Muscle layer of colon (tissue), 2 donors: ENCODE results near the gene MAPK14.
"Not testable (repeated sequence)": the region's sequence is repeated elsewhere in the genome, so short reads cannot be mapped to it uniquely, and the experiment has no call there.

Source experiments
- H3K27ac ChIP-seq: one replicate; pipeline ENCODE4 v1.7.0; 2013; ENCODE audit warnings: low read depth, mild to moderate bottlenecking, low read length, moderate library complexity
- H3K27me3 ChIP-seq, 2 donors: one replicate each; pipeline ENCODE4 v1.7.0; 2013; ENCODE audit warnings: low read length in 2 of 2, mild to moderate bottlenecking in 2 of 2; ENCODE audit not compliant: insufficient read depth in 2 of 2, control insufficient read depth in 1 of 2
- H3K36me3 ChIP-seq: one replicate; pipeline ENCODE4 v1.7.0; 2013; ENCODE audit warnings: mild to moderate bottlenecking, low read length; ENCODE audit not compliant: insufficient read depth
- H3K4me1 ChIP-seq: one replicate; pipeline ENCODE4 v1.7.0; 2013; ENCODE audit warnings: mild to moderate bottlenecking, low read length; ENCODE audit not compliant: insufficient read depth
- H3K4me3 ChIP-seq, 2 donors: one replicate each; pipeline ENCODE4 v1.7.0; 2013; ENCODE audit warnings: low read length in 2 of 2, low read depth in 1 of 2, mild to moderate bottlenecking in 1 of 2, moderate library complexity in 1 of 2
- H3K9ac ChIP-seq: one replicate; pipeline ENCODE4 v1.7.0; 2013; ENCODE audit warnings: low read length
- H3K9me3 ChIP-seq: one replicate; pipeline ENCODE4 v1.7.0; 2013; ENCODE audit warnings: mild to moderate bottlenecking, low read length
- donor health status: abdominal sarcoma.
- donor health status: Adenocarcinoma of cecum.

Gene MAPK14

DNA sequence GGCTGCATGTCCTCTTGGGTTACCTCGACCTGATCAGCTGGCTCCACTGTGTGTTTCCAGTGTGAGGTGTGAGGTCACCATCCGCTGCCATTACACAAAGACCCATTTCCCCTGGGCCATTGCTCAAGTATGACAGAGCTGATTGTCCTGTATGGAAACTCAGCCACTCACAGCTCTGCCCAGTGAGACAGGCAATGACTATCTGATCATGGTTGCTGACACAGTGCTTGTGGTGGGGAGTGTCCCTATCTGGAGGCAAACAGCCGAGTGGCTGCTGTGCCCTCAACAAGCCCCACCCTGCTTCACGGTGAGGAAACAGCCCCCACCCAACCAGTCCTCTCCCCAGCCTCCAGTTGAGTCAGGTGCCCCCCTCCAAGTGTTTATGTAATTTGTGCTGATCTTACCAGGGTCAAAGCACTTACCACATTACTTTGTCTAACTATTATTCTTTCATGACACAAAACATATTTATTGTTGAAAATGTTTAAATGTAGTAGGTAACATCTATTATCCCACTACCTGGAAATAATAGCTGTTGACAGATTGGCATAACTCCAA lies 91.0 kb downstream of the MAPK14 start:
- no peak overlapping the region for H3K27ac ChIP-seq
- H3K4me1 ChIP-seq, result no peaks in the 10 kb centered on the region

GRCh38 chr6:36119209-36119608 lies 91.6 kb downstream of the MAPK14 start:
- Histone ChIP-seq H3K27ac (no peak overlapping the region), H3K4me1 (no peaks in the 10 kb centered on the region), H3K4me3 (no peak overlapping the region), H3K36me3 (peaks cover 6% of the 10 kb centered on the region), H3K9me3 (no peaks in the 10 kb centered on the region), H3K27me3 (no peaks in the 10 kb centered on the region), H3K9ac (no peak overlapping the region)

More for the DNA sequence above, 91.0 kb downstream of the MAPK14 start:
- peaks cover 6% of the 10 kb centered on the region for H3K36me3 ChIP-seq
- H3K9ac ChIP-seq, result no peak overlapping the region
- H3K27me3 ChIP-seq, result no peaks in the 10 kb centered on the region
- H3K4me3 ChIP-seq, result no peak overlapping the region
- no peaks in the 10 kb centered on the region for H3K9me3 ChIP-seq

DNA sequence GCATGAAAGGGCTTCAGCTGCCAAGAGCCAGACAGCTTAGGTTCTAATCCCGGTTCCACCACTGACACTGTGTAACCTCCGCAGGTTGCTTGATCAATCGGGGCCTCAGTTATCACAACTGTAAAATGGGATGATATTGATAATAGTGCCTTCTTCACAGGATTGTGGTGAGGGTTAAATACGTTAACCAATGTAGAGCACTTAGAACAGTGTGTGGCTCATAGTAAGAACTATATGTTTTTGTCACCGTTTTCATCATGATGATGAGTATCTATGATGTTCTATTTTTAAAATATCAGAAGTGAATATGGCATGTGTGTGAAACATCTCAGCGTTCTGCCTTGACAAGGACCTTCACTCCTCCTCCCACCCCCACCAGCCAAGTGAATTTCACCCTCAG lies 92.4 kb downstream of the MAPK14 start:
- Histone ChIP-seq H3K9me3 (no peaks in the 10 kb centered on the region), H3K27ac (no peak overlapping the region), H3K9ac (no peak overlapping the region), H3K4me3 (no peak overlapping the region), H3K36me3 (peaks cover 6% of the 10 kb centered on the region), H3K4me1 (no peaks in the 10 kb centered on the region), H3K27me3 (no peaks in the 10 kb centered on the region)

GRCh38 chr6:36120539-36120938 lies 92.9 kb downstream of the MAPK14 start:
- no peak overlapping the region for H3K27ac ChIP-seq

DNA sequence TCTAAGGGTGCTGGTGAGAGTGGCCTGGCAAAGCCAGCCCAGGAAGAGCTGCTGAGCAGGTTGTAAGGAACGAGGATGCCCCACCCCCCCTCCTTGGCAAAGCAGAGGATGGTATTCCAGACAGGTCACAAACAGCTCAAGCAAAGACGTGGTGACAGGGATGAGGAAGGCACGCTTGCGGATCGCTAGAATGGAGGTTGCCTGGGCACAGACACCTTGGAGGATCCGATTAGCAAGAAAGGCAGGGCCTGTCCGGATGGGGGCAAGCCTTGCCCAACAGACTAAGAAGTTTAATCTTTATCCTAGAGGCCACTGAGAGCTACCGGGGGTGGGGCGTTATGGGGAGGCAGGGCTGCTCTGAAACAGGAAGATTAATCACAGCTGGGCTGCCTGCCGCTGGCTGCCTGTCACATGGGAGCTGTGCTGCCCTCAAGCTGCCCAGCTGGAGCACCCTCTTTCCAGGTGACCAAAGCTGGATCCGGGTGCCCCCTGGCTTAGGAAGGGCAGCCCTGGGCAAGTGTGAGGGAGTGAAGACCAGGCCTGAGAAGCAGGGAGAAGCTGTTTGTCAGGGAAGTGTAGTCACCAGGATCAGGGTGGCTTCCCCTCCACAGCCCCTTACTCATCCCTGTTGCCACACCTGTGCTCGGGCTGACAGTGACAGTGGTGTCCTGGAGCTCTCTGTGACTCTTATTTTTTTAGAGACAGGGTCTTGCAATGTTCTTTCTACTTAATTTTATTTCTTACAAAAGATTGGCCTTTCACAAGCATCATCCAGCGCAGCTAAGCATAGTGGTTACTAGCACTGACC lies 93.6 kb downstream of the MAPK14 start:
- H3K9me3 ChIP-seq, result no peaks in the 10 kb centered on the region
- H3K27me3 ChIP-seq, result peaks cover 0 to 1% of the 10 kb centered on the region in 2 donors
- no peak overlapping the region for H3K4me3 ChIP-seq
- no peak overlapping the region for H3K9ac ChIP-seq
- H3K27ac ChIP-seq, result no peak overlapping the region
- H3K36me3 ChIP-seq, result peaks cover 6% of the 10 kb centered on the region
- no peaks in the 10 kb centered on the region for H3K4me1 ChIP-seq

More at GRCh38 chr6:36120539-36120938, 92.9 kb downstream of the MAPK14 start:
- H3K9ac ChIP-seq, result no peak overlapping the region
- no peaks in the 10 kb centered on the region for H3K27me3 ChIP-seq
- H3K4me1 ChIP-seq, result no peaks in the 10 kb centered on the region
- peaks cover 6% of the 10 kb centered on the region for H3K36me3 ChIP-seq
- no peak overlapping the region for H3K4me3 ChIP-seq
- no peaks in the 10 kb centered on the region for H3K9me3 ChIP-seq

- H3K9ac ChIP-seq, result no peak overlapping the region
- H3K27me3 ChIP-seq, result peaks cover 0 to 4% of the 10 kb centered on the region in 2 donors
- no peak overlapping the region for H3K4me3 ChIP-seq
- no peaks in the 10 kb centered on the region for H3K9me3 ChIP-seq
- H3K4me1 ChIP-seq, result no peaks in the 10 kb centered on the region
- peaks cover 5% of the 10 kb centered on the region for H3K36me3 ChIP-seq
- no peak overlapping the region for H3K27ac ChIP-seq
Measured at GRCh38 chr6:36121787-36122494, 94.3 kb downstream of the MAPK14 start.

- no peaks in the 10 kb centered on the region for H3K9me3 ChIP-seq
- no peak overlapping the region for H3K9ac ChIP-seq
- no peaks in the 10 kb centered on the region for H3K36me3 ChIP-seq
- H3K27me3 ChIP-seq, result peaks cover 0 to 4% of the 10 kb centered on the region in 2 donors
- no peaks in the 10 kb centered on the region for H3K4me1 ChIP-seq
- H3K4me3 ChIP-seq, result no peak overlapping the region
- no peak overlapping the region for H3K27ac ChIP-seq
Measured at GRCh38 chr6:36122495-36123269, 95.1 kb downstream of the MAPK14 start.

DNA sequence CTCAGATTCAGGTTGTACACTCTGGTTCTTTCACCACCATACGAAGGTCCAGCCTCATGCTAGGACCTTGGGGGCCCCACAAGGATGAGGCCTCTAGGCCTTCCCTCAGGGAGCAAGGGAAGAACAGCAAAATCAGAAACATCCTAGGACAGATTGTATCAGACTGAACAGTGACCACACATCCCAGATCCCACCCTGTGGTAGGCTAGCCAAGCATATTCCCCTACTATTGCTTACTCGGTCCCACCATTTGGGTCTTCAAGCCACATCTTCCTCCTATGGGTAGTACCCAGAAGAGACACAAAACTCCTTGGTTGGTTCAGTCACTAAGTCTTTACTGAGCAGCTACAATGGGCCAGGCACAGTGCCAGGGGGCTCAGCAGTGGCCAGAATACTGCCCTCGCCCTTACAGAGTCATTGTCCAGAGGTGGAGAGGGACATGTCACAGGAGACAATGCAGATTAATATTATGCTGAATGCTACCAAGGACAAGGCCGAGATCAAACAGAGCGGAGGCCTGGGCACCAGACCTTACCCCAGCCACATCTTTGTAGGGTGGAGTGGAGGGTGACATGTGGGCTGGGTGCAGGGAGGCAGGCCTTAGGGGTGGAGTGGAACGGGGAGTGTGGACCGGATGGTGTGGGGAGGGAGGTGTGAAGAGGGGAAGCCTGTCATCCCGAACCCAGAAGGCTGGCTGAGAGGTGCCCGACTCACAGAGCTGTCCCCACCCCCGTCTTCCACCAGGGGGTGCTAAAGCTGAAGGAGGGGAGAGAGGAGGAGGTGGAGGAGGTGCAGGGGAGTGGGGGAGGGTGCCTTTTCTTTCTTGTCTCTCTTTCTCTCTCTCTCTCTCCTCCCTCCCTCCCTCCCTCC lies 95.9 kb downstream of the MAPK14 start:
- Histone ChIP-seq H3K27ac (no peak overlapping the region), H3K36me3 (no peaks in the 10 kb centered on the region), H3K9ac (no peak overlapping the region), H3K27me3 (peaks cover 3 to 4% of the 10 kb centered on the region in 2 donors), H3K9me3 (no peaks in the 10 kb centered on the region), H3K4me3 (no peak overlapping the region), H3K4me1 (no peaks in the 10 kb centered on the region)

DNA sequence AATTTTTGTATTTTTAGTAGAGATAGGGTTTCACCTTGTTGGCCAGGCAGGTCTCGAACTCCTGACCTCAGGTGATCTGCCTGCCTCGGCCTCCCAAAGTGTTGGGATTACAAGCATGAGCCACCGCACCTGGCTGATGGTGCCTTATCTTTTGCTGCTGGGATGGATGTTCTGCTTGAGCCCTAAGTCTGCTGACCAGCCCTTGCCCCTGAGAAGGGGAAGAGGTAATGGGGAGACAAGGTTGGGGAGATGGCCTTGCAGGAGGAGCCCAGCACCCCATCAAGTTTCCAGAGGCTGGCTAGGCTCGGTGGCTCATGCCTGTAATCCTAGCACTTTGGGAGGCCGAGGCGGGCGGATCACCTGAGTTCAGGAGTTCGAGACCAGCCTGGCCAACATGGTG lies 96.7 kb downstream of the MAPK14 start:
- not testable (repeated sequence) for H3K4me3 ChIP-seq, H3K27ac ChIP-seq, H3K4me1 ChIP-seq

GRCh38 chr6:36124881-36125280 lies 97.3 kb downstream of the MAPK14 start:
- Histone ChIP-seq H3K27me3 (peaks cover 3 to 6% of the 10 kb centered on the region in 2 donors), H3K4me1 (no peaks in the 10 kb centered on the region), H3K4me3 (no peak overlapping the region), H3K36me3 (no peaks in the 10 kb centered on the region), H3K27ac (no peak overlapping the region), H3K9me3 (no peaks in the 10 kb centered on the region), H3K9ac (no peak overlapping the region)

More for the DNA sequence above, 96.7 kb downstream of the MAPK14 start:
- H3K9me3 ChIP-seq, H3K9ac ChIP-seq, H3K36me3 ChIP-seq, H3K27me3 ChIP-seq: not testable (repeated sequence)
